ENCODE measurements around the gene SH3RF3. TPM values are rescaled to one million over a fixed set of nuclear protein-coding genes. Genes with fewer than 3 reads are reported as not detected.

Gene SH3RF3
- total and polyA plus RNA-seq, 8 donors = 7.0 to 11.1 (median 8.3) TPM

DNA sequence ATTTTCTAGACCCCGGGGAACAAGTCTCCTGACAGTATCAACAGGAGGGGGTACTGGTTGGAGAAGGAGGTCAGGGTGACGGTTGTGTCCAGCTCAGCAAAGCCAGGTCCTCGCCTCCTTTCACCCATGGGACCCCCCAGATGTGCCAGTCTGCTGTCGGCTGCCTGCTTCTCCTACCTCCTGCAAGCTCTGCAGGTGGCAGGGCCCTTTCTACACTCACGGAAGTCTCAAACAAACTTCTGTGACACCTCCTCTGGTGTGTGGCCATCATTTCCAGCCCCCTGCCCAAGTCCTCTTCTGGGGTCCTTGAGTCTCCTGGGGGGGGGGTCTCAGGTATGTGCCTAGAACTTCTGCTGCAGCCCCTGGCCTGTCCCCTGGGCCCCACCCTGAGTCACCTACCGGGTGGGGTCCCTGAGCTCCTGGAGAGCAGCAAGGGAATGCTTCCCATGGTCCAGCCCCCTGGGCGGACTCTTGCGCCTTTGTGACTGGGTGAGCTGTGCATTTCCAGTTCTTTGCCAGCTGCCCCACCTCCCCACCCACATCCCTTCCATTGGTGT lies 12.8 kb downstream of the SH3RF3 start:
- Histone ChIP-seq H3K36me3 (no peaks in the 10 kb centered on the region), H3K27me3 (no peaks in the 10 kb centered on the region), H3K4me1 (no peaks in the 10 kb centered on the region), H3K9me3 (no peaks in the 10 kb centered on the region), H3K4me3 (no peak overlapping the region), H3K27ac (no peak overlapping the region)
- TF ChIP-seq, protein P1, sequence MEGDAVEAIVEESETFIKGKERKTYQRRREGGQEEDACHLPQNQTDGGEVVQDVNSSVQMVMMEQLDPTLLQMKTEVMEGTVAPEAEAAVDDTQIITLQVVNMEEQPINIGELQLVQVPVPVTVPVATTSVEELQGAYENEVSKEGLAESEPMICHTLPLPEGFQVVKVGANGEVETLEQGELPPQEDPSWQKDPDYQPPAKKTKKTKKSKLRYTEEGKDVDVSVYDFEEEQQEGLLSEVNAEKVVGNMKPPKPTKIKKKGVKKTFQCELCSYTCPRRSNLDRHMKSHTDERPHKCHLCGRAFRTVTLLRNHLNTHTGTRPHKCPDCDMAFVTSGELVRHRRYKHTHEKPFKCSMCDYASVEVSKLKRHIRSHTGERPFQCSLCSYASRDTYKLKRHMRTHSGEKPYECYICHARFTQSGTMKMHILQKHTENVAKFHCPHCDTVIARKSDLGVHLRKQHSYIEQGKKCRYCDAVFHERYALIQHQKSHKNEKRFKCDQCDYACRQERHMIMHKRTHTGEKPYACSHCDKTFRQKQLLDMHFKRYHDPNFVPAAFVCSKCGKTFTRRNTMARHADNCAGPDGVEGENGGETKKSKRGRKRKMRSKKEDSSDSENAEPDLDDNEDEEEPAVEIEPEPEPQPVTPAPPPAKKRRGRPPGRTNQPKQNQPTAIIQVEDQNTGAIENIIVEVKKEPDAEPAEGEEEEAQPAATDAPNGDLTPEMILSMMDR (IDR thresholded peaks at IDR 0.05) = no peak
- ATAC-seq = no peak
- no peak for DNase-seq
- intact Hi-C loops (cut with DNase I) = no loop called here

DNA sequence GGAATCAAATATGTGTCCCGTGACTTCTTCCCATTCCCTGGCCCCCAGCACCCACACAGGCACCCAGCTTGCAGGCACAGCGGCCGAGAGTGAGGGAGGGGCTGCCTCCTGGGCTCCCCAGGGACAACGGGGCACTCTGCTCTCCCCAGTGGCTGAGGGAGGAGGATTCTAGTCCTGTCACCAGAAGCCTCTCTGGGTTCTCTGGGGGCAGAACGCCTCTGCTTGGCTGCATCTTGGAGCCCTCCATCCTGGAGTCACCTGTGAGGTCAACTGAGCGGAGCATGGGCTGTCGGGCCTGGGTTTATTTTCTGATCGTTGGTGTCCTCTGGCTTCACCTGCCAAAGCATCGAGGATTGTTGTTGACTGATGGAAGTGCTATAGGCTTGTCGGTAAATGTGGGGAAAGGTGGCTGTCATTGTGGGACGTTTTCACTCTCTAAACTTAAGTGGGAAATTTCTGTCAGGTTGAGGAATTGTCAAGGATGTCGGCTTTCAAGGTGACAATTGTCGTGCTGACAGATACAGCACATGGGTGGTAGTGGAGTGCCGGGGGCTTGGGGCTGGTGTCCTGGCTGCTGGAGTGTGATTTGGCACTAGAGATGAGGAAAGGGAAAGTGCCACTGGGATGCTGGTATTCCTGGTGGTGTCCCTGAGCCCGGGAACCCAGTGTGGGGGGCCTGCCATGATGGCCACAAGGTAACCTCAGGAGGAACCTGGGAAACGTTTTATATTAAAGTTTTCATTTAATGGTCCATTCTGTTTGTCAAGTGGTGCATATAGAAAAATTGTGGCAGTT lies 13.6 kb downstream of the SH3RF3 start:
- DNase-seq (no peak), ATAC-seq (no peak)
- H3K4me3 ChIP-seq = no peak overlapping the region
- TF ChIP-seq, protein P1 (IDR thresholded peaks at IDR 0.05) = no peak
- no peaks in the 10 kb centered on the region for H3K9me3 ChIP-seq
- intact Hi-C loops (cut with DNase I) = no loop called here
- no peak overlapping the region for H3K27ac ChIP-seq
- no peaks in the 10 kb centered on the region for H3K4me1 ChIP-seq
- no peaks in the 10 kb centered on the region for H3K36me3 ChIP-seq
- H3K27me3 ChIP-seq = no peaks in the 10 kb centered on the region

DNA sequence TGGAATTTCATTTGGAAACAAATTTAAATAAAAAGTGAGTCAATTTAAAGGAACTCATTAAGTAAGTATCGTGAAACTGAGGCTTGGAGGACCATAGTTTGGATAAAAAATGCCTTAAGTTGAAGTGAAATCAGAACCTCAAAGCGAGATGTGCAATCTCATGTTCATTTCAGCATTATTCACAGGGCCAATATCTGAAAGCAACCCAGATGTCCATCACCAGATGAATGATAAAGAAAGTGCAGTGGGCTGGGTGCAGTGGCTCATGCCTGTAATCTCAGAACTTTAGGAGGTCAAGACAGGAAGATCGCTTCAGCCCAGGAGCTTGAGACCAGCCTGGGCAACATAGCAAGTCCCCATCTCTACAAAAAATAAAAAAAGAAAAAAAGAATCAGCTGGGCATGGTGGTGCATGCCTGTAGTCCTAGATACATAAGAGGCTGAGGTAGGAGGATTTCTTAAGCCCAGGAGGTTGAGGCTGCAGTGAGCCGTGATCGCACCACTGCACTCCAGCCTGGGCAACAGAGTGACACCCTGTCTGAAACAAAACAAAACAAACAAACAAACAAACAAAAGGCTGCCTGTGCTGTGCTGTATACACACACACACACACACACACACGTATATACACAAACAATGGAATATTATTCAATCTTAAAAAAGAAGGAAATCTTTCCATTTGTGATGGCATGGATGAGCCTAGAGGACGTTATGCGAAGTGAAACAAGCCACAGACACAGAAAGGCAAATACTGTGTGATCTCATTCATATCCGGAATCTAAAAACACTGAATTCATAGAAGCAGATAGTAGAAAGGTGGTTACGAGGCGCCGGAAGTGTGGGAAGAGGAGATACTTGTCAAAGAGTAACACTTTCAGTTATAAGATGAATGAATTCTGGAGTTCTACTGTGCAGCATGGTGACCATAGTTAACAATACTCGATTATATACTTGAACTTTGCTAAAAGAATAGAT lies 14.5 kb downstream of the SH3RF3 start:
- Histone ChIP-seq H3K27me3 (no peaks in the 10 kb centered on the region), H3K27ac (no peak overlapping the region), H3K4me3 (no peak overlapping the region), H3K4me1 (no peaks in the 10 kb centered on the region), H3K9me3 (no peaks in the 10 kb centered on the region), H3K36me3 (no peaks in the 10 kb centered on the region)
- intact Hi-C loops (cut with DNase I) = no loop called here
- ATAC-seq (no peak), DNase-seq (no peak)
- TF ChIP-seq, protein P1 (IDR thresholded peaks at IDR 0.05) = no peak

DNA sequence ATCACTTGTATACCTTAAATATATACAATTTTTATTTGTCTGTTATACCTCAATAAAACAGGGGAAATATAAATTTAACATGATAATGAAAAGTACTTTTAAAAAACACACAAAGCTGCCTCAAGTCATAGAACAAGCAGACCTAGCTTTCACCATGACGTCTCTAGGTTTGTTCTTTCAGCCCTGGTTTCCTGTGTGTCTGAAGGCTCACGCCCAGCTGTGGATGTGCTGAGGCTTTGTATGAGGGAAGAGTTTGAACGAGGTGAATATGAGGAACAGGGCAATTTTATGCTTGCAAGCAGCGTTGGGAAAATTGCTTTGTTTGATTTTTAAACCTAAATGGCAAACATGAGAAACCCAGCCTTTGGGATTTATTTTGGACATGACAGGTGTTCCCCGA lies 15.3 kb downstream of the SH3RF3 start:
- Histone ChIP-seq H3K4me1 (no peaks in the 10 kb centered on the region), H3K27me3 (no peaks in the 10 kb centered on the region), H3K9me3 (no peaks in the 10 kb centered on the region), H3K27ac (no peak overlapping the region), H3K4me3 (no peak overlapping the region), H3K36me3 (no peaks in the 10 kb centered on the region)
- intact Hi-C loops (cut with DNase I) = no loop called here
- TF ChIP-seq, protein P1 (IDR thresholded peaks at IDR 0.05) = no peak
- DNase-seq (no peak), ATAC-seq (no peak)

DNA sequence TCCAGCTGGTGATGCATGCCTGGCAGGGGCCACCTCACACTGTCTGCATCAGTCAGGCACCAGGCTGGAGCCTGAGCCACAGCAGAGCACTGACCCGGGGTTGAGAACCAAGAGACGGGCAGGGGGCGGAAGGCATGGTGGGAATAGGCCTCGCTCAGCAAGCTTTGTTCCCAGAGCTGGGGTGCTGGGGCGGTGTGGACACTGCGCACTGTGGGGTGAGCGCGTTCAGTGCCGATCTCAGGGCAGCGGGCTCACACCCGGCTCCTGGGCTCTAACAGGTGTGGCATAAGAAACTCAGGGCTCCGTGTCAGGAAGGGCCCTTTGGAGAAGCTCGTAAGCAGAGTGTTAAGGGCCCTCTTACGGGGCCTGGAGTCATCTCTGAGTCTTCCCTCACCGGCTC lies 15.7 kb downstream of the SH3RF3 start:
- DNase-seq (no peak), ATAC-seq (no peak)
- Histone ChIP-seq H3K4me1 (no peaks in the 10 kb centered on the region), H3K9me3 (no peaks in the 10 kb centered on the region), H3K36me3 (no peaks in the 10 kb centered on the region), H3K27ac (no peak overlapping the region), H3K27me3 (no peaks in the 10 kb centered on the region), H3K4me3 (no peak overlapping the region)
- TF ChIP-seq, protein P1 (IDR thresholded peaks at IDR 0.05) = no peak
- intact Hi-C loops (cut with DNase I) = no loop called here
